Common myeloid progenitor, CD34-positive (primary cell): ENCODE measurements around the gene STAB2.

Source experiments
- CTCF ChIA-PET: fragments of 350-600 bp; sonication (Branson Sonifier 250); formaldehyde crosslinking; loops from one replicate; lab custom pipeline; 2021; ENCODE audit warnings: antibody characterized with exemption; lab: Charles Lee
- POLR2A ChIA-PET: fragments of 350-600 bp; sonication (Branson Sonifier 250); formaldehyde crosslinking; loops from one replicate; lab custom pipeline; 2021; ENCODE audit warnings: antibody characterized with exemption; lab: Charles Lee
- DNase-seq, 3 donors: peaks; one replicate each; pipeline versions ENCODE4 v3.0.0 to v3.0.0-alpha.2; 2013
- H3K27ac ChIP-seq, 2 experiments: 1 replicate in 1 of 2; 2 replicates in 1 of 2; pipeline ENCODE4 v1.7.0; 2013; ENCODE audit warnings: inconsistent platforms in 2 of 2, low read length in 2 of 2, mild to moderate bottlenecking in 2 of 2, low read depth in 1 of 2, moderate library complexity in 1 of 2; ENCODE audit not compliant: severe bottlenecking in 2 of 2, insufficient read depth in 1 of 2, poor library complexity in 1 of 2
- H3K27me3 ChIP-seq, 5 experiments: replicated peaks in 2 of 5; 1 replicate in 3 of 5; 2 replicates in 2 of 5; pipeline versions ENCODE4 v1.6.1 to v1.7.0; 2013; ENCODE audit warnings: low read length in 4 of 5, mild to moderate bottlenecking in 2 of 5, moderate library complexity in 2 of 5, inconsistent platforms in 1 of 5; ENCODE audit not compliant: insufficient read depth in 5 of 5, control insufficient read depth in 4 of 5
- H3K36me3 ChIP-seq, 4 experiments: 1 replicate in 2 of 4; 2 replicates in 2 of 4; pipeline versions ENCODE4 v1.6.1 to v1.7.0; 2013; ENCODE audit warnings: low read length in 3 of 4, control low read depth in 1 of 4, mild to moderate bottlenecking in 1 of 4; ENCODE audit not compliant: control insufficient read depth in 4 of 4, insufficient read depth in 4 of 4
- H3K4me1 ChIP-seq, 4 experiments: 1 replicate in 3 of 4; 2 replicates in 1 of 4; pipeline versions ENCODE4 v1.6.1 to v1.7.1; 2013; ENCODE audit warnings: low read length in 3 of 4, mild to moderate bottlenecking in 3 of 4, control low read depth in 1 of 4, inconsistent platforms in 1 of 4, moderate library complexity in 1 of 4; ENCODE audit not compliant: control insufficient read depth in 4 of 4, insufficient read depth in 4 of 4; ENCODE audit errors: control extremely low read depth in 1 of 4
- H3K4me3 ChIP-seq, 7 experiments: 1 replicate in 4 of 7; 2 replicates in 3 of 7; pipeline versions ENCODE4 v1.5.1 to v1.7.0; 2013; ENCODE audit warnings: mild to moderate bottlenecking in 7 of 7, low read length in 6 of 7, moderate library complexity in 6 of 7, inconsistent platforms in 2 of 7, low read depth in 2 of 7, control low read depth in 1 of 7; ENCODE audit not compliant: insufficient read depth in 4 of 7, control insufficient read depth in 1 of 7; ENCODE audit errors: extremely low read depth in 1 of 7
- H3K9me3 ChIP-seq, 5 experiments: 1 replicate in 4 of 5; 2 replicates in 1 of 5; pipeline versions ENCODE4 v1.6.1 to v1.7.1; 2013; ENCODE audit warnings: low read length in 4 of 5, mild to moderate bottlenecking in 2 of 5, inconsistent platforms in 1 of 5, low read depth in 1 of 5, moderate library complexity in 1 of 5; ENCODE audit not compliant: control insufficient read depth in 4 of 5, insufficient read depth in 2 of 5; ENCODE audit errors: control extremely low read depth in 1 of 5
- WGBS: methylation state at CpG from one replicate; pipeline ENCODE4 v1.1.5; 2013; ENCODE audit not compliant: insufficient coverage; 5-methylcytosine and 5-hydroxymethylcytosine counted together

Gene STAB2

DNA sequence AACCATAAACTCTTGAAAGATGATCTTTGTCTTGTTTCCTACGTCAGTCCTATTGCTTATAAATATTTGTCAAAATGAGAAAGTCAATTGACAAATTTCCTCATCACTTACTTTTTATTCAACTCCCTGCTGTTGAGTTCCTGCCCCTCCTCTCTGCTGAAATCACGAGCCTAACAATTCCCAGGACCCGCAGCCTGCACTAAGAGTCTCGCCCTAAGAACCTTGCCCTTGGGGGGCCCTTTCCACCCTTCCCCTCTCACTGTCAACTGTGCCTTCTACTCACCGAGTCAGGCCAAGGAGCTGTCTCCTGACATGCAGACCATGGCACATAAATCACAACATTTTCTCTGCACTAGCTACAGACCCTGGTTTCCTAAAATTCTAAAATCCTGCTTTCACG, 99.0 kb downstream of the STAB2 start:
- Histone ChIP-seq H3K36me3 (no peaks in the 10 kb centered on the region), H3K4me3 (no peak overlapping the region), H3K4me1 (no peaks in the 10 kb centered on the region), H3K27ac (no peak overlapping the region), H3K9me3 (no peaks in the 10 kb centered on the region), H3K27me3 (no peaks in the 10 kb centered on the region)
- 85% methylated on average over 5 of the region's 6 CpGs for WGBS
- CTCF ChIA-PET: interaction anchor here (1.3 kb wide), 2 partner anchors 9 to 26 kb away, joined by 3 to 4 read pairs; no protein-coding TSS in a partner anchor
- POLR2A ChIA-PET: no interaction called here
- DNase-seq: no peak

DNA sequence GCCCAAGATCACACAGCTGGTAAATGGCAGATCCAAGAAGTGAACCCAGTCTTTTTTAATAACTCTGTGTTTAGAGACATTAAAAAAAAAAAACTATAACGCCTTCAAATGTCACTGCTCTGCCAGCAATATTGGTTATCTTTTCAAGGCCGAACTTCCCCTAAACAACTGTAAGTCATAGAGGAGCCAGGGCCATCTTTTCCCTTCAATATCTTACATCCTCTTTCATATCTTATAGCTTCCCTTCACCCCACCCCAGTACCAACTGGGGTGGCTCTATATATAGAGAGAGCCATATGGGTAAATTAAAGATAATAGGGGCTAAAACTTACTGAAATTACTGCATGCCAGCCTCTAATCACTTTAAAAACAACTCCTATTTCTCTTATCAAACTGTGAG, 100.2 kb downstream of the STAB2 start:
- DNase-seq: peak; percentile 15 to 73 (median 43)
- 21% methylated on average over 2 of the region's 2 CpGs for whole genome bisulfite sequencing
- Histone ChIP-seq H3K36me3 (no peaks in the 10 kb centered on the region), H3K27ac (no peak overlapping the region), H3K27me3 (no peaks in the 10 kb centered on the region), H3K4me3 (no peak overlapping the region), H3K9me3 (no peaks in the 10 kb centered on the region), H3K4me1 (no peaks in the 10 kb centered on the region)
- CTCF ChIA-PET: interaction anchor here (0.6 to 1.3 kb wide), 2 partner anchors 25 to 132 kb away, joined by 3 read pairs; no protein-coding TSS in a partner anchor
- POLR2A ChIA-PET: no interaction called here

DNA sequence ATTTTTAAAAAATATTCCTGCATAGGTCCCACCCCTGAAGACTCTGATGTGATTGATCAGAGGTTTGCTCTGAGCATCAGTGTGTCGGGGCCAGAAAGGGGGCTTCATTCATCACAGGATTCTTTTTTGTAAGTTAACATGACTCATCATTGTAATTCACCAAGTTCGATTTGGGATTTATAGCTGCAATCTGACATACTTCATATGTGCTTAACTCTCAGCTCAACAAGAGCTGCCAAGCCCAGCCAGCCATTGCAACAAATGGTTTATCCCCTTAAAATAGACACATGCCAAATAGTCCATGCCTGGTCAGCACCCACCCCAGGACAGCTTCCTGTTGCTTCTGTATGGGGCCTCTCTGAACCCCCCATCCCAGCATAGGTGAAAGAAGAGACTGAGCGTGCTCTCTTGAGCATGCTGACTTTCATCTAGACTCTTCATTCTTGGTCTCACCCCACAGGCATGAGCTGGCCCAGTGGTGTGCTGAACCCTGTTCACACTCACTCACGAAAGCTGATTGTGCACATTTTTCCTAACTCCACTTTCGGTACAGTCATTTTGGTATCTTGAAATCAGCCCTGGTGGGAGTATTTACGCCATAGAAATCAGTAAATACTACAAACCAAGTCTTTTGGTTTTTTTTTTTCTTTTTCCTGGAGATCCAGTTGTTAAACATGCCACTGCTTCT, 101.4 kb downstream of the STAB2 start:
- no peak overlapping the region for H3K4me3 ChIP-seq
- no peak overlapping the region for H3K27ac ChIP-seq
- POLR2A ChIA-PET: no interaction called here
- 90% methylated on average over 4 of the region's 6 CpGs for WGBS
- no peaks in the 10 kb centered on the region for H3K9me3 ChIP-seq
- no peaks in the 10 kb centered on the region for H3K27me3 ChIP-seq
- no peak for DNase-seq
- no peaks in the 10 kb centered on the region for H3K36me3 ChIP-seq
- CTCF ChIA-PET: no interaction called here
- H3K4me1 ChIP-seq: no peaks in the 10 kb centered on the region

DNA sequence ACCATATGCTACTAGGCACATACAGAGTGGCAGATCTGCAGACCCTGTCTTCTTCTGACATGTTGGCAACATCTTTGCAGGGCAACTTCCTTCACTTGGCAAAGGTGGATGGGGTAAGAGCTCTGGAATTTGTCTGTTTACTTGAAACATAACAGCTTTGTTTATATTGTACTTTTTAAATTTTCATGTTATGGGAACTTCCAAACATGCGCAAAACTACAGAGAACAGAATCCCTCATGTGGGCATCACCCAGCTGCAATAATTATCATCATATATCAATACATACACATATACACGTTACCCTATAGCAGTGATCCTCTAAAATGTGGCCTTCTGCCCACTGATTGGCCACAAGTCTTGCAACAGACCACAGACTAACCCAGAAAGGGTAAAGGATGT, 103.4 kb downstream of the STAB2 start:
- DNase-seq: no peak
- Histone ChIP-seq H3K27ac (no peak overlapping the region), H3K36me3 (no peaks in the 10 kb centered on the region), H3K4me3 (no peak overlapping the region), H3K27me3 (no peaks in the 10 kb centered on the region), H3K9me3 (no peaks in the 10 kb centered on the region), H3K4me1 (no peaks in the 10 kb centered on the region)
- POLR2A ChIA-PET: no interaction called here
- CTCF ChIA-PET: no interaction called here
- 100% methylated on average over 1 of the region's 2 CpGs for WGBS

DNA sequence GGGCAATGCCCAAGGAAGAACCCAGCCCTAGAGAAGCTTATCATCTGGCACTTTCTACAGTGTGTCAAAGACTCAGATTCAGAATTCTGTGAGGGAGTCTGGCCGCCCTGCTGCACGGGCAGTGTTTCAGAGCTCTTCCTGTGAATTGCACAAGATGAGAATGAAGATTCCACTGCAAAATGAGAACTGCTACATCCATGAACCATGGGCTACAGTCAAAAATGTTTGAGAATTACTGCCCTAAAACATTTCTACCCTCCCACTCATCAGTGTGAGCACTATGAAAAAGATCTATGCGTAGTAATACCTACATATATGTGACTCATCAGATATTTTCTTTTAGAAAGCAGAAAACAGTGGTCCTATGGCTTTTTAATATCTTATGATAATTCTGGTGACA, 104.0 kb downstream of the STAB2 start:
- ChIA-PET POLR2A (no interaction called here), CTCF (no interaction called here)
- no peaks in the 10 kb centered on the region for H3K27me3 ChIP-seq

DNA sequence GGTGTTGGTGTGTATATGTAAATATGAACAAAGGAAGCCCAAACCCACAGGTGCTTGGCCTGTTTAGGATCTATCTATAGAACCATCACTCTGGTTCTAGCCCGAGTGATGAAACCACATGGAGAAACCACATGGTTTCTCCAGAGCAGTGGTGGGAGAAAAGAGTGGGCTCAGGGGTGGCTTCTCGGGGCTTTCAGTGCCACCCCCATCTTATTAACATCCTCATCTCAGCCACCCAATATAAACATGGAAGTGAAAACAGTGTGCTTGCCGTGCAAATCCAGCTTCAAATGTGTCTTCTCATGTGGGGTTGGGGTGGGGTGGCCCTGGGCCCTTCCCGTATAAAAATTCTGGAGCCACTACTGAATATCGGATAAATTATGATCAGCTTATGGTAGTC, 109.0 kb downstream of the STAB2 start:
- Histone ChIP-seq H3K4me1 (no peaks in the 10 kb centered on the region), H3K36me3 (no peaks in the 10 kb centered on the region), H3K27me3 (peaks cover 0 to 14% (median 0%) of the 10 kb centered on the region in 5 experiments), H3K4me3 (no peak overlapping the region), H3K27ac (no peak overlapping the region), H3K9me3 (no peaks in the 10 kb centered on the region)
- ChIA-PET CTCF (interaction anchor here (1.4 kb wide), 1 partner anchor 12 kb away, joined by 3 read pairs; no protein-coding TSS in a partner anchor), POLR2A (no interaction called here)
- no peak for DNase-seq
- 96% methylated on average over 3 of the region's 5 CpGs for WGBS

More for the DNA sequence above, 104.0 kb downstream of the STAB2 start:
- Histone ChIP-seq H3K9me3 (no peaks in the 10 kb centered on the region), H3K36me3 (no peaks in the 10 kb centered on the region), H3K4me1 (no peaks in the 10 kb centered on the region), H3K27ac (no peak overlapping the region), H3K4me3 (no peak overlapping the region)
- DNase-seq: no peak
- no CpG with 5 or more reads among the region's 3 CpGs for WGBS

DNA sequence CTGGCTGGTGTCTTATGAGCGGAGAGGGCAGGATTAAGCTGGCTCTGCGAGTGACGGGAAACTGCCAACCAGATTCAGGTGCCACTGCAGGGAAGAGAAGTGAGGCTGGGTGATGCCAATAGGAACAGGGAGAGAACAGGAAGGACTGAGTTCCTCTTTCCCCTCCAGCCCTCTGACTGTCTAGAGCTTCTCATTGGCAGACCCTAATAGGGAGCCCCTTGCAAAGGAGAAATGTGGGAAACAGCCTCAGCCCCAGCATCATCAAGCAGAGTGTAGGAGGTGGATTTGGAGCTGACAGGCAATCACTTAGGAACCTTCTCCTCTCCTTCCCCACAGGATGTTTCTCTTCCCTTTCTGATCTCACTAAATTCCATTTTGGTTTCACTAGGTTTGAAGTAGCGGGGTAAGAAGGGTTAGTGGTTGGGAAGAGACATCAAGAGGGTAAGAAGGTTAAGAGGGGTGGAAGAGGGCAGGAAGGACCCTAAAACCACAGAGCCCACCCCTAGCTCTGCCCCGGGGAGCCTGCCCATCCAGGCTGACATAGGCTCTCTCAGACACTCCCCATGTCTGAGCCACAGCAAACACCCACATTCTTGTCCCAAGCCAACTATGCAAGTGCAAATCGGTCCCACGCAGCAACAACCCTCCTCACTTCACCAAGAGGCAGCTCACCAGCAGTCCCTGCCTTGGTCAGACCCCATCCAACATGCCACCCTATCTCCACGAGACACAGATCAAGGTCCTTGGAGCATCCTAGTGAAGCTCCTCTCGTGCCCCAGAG, 111.1 kb downstream of the STAB2 start:
- no peak overlapping the region for H3K27ac ChIP-seq
- peaks cover 0 to 14% (median 0%) of the 10 kb centered on the region in 5 experiments for H3K27me3 ChIP-seq
- no peaks in the 10 kb centered on the region for H3K4me1 ChIP-seq
- ChIA-PET CTCF (interaction anchor here (1.3 kb wide), 2 partner anchors 14 to 18 kb away, joined by 3 to 4 read pairs; no protein-coding TSS in a partner anchor), POLR2A (no interaction called here)
- H3K36me3 ChIP-seq: no peaks in the 10 kb centered on the region
- no peaks in the 10 kb centered on the region for H3K9me3 ChIP-seq
- H3K4me3 ChIP-seq: no peak overlapping the region
- DNase-seq: no peak
- WGBS: 76% methylated on average over 5 of the region's 9 CpGs
